ENCODE data around the gene FAM117B. TPM values are rescaled to one million over a fixed set of nuclear protein-coding genes. Genes with fewer than 3 reads are reported as not detected.

Gene FAM117B
- total and polyA plus RNA-seq, 7 donors = 3.6 to 8.9 (median 4.6) TPM

DNA sequence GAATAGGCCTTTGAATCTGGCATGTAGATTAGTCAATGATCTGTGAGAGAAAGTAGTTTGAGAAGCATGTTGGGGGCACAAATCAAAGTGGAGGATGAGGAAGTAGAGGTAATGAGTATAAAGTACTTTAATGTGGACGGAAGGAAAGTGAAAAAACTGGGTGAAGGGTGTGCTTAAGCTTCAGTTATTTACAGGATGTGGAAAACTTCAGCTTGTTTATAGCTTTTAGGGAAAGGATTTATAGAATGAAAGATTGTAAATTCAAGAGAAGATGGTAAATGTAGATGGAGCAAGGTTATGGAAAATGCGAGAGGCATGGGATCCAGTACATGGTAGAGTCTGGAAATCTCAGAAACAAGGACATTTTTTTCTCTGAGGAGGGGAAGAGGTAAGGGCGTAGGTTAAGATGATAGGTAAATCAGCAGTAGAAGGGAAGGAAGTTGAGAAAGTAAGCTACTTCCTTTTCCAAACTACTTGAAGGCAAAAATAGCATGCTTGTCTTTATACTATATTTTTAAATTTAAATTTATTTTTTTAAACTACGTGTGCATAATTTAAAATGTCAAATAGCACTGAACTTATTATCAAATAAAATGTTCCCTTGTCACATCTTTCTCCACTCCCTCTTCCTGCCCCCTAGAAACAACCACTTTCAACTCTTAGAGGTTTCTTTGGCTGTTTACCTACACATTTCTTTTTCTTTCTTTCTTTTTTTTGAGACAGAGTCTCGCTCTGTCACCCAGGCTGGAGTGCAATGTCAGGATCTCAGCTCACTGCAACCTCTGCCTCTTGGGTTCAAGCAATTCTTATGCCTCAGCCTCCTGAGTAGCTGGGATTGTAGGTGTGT lies 8.5 kb downstream of the FAM117B start:
- WGBS, 2 donors = 31 to 33% methylated on average over 5 of the region's 5 CpGs
- H3K9me3 ChIP-seq = no peaks in the 10 kb centered on the region
- H3K4me1 ChIP-seq = no peaks in the 10 kb centered on the region
- no peaks in the 10 kb centered on the region for H3K36me3 ChIP-seq
- no peak overlapping the region for H3K27ac ChIP-seq
- no peak for DNase-seq
- intact Hi-C loops (cut with DNase I) = no loop called here
- H3K4me3 ChIP-seq = no peak overlapping the region
- TF ChIP-seq EP300 (IDR thresholded peaks at IDR 0.05) (no peak), POLR2A (IDR thresholded peaks at IDR 0.05) (no peak)
- H3K27me3 ChIP-seq = no peaks in the 10 kb centered on the region

DNA sequence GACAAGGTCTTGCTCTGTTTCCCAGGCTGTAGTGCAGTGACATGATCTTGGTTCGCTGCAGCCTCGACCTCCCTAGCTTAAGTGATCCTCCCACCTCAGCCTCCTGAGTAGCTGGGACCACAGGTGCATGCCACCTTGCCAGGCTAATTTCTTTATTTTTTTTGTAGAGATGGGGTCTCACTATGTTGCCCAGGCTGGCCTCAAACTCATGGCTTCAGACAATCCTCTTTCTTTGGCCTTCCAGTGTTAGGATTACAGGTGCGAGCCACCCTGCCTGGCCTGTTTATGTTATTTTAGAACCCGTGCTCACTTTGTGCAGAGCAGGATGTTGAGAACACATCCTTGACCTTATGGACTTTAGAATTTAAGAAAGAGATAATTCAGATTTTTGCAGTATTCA lies 17.4 kb downstream of the FAM117B start:
- Histone ChIP-seq H3K36me3 (no peaks in the 10 kb centered on the region), H3K4me3 (no peak overlapping the region), H3K4me1 (no peaks in the 10 kb centered on the region), H3K27me3 (no peaks in the 10 kb centered on the region), H3K27ac (no peak overlapping the region), H3K9me3 (no peaks in the 10 kb centered on the region)
- intact Hi-C loops (cut with DNase I) = no loop called here
- no peak for TF ChIP-seq EP300 (IDR thresholded peaks at IDR 0.05)
- TF ChIP-seq POLR2A (IDR thresholded peaks at IDR 0.05) = no peak
- TF ChIP-seq, protein P1, sequence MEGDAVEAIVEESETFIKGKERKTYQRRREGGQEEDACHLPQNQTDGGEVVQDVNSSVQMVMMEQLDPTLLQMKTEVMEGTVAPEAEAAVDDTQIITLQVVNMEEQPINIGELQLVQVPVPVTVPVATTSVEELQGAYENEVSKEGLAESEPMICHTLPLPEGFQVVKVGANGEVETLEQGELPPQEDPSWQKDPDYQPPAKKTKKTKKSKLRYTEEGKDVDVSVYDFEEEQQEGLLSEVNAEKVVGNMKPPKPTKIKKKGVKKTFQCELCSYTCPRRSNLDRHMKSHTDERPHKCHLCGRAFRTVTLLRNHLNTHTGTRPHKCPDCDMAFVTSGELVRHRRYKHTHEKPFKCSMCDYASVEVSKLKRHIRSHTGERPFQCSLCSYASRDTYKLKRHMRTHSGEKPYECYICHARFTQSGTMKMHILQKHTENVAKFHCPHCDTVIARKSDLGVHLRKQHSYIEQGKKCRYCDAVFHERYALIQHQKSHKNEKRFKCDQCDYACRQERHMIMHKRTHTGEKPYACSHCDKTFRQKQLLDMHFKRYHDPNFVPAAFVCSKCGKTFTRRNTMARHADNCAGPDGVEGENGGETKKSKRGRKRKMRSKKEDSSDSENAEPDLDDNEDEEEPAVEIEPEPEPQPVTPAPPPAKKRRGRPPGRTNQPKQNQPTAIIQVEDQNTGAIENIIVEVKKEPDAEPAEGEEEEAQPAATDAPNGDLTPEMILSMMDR (IDR thresholded peaks at IDR 0.05) = no peak
- no peak for TF ChIP-seq POLR2AphosphoS5 (IDR thresholded peaks at IDR 0.05)
- 87 to 94% methylated on average over 4 of the region's 4 CpGs for WGBS, 2 donors
- DNase-seq = no peak

DNA sequence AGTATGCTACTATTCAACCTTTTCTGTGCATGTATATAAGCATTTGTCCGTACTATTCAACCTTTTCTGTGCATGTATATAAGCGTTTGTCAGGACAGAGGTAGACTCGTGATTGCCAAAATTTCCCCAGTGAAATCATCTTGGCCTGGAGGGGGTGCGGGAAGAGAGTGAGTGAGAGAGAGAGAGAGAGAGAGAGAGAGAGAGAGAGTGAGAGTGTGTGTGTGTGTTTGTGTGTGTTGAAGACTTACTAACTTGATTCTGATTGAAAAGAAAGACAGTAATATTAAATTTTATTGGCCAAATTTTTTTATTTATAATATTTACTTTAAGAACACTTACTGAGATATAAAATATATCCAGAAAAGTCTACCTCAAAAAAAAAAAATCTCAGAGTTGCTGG lies 19.1 kb downstream of the FAM117B start:
- Histone ChIP-seq H3K4me3 (no peak overlapping the region), H3K27ac (no peak overlapping the region), H3K9me3 (no peaks in the 10 kb centered on the region), H3K27me3 (no peaks in the 10 kb centered on the region), H3K36me3 (no peaks in the 10 kb centered on the region), H3K4me1 (no peaks in the 10 kb centered on the region)
- intact Hi-C loops (cut with DNase I) = no loop called here
- no peak for TF ChIP-seq POLR2AphosphoS5 (IDR thresholded peaks at IDR 0.05)
- no peak for DNase-seq
- WGBS, 2 donors = 86 to 87% methylated on average over 4 of the region's 4 CpGs

DNA sequence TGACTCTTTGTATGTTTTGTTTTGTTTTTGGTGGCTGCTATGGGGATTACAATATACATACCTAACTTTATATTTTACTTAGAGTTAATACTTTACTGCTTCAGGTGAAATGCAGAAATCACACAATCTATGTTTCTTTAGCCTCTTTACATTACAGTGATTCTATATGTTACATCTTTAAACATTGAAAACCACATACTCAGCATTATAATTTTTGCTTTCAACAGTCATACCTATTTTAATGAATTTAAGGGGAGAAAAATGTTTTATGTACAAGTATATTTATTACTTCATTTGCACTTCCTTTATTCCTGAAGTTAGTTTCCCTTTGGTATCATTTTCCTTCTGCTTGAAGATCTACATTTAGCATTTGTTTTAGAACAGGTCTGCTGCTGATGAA lies 23.1 kb downstream of the FAM117B start:
- DNase-seq = no peak
- Histone ChIP-seq H3K4me3 (no peak overlapping the region), H3K27me3 (no peaks in the 10 kb centered on the region), H3K36me3 (no peaks in the 10 kb centered on the region), H3K4me1 (no peaks in the 10 kb centered on the region), H3K27ac (no peak overlapping the region), H3K9me3 (no peaks in the 10 kb centered on the region)
- TF ChIP-seq EP300 (IDR thresholded peaks at IDR 0.05) = no peak
- TF ChIP-seq POLR2A (IDR thresholded peaks at IDR 0.05) = no peak
- TF ChIP-seq, protein P1 (IDR thresholded peaks at IDR 0.05) = no peak
- no peak for TF ChIP-seq POLR2AphosphoS5 (IDR thresholded peaks at IDR 0.05)
- intact Hi-C loops (cut with DNase I) = no loop called here

DNA sequence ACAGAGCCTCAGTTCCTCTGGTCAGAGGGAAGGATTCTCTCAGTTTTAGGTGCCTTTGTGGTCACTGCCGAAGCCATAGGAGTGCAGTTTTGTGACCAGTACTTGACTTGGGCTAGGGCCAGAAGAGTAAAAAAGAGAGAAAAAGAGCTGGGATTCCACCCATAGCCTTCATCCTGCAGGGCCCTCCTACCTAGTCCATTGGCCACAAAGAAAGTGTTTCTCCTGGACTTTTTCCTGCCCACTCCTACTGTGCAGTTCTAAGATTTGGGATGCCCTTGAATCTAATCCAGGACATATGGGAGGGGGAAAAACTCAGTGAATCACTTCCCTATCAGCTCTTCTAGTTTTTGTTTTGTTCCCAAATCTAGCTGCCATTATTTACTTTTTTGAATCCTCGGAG lies 26.0 kb downstream of the FAM117B start:
- no peak overlapping the region for H3K27ac ChIP-seq
- no peak for TF ChIP-seq EP300 (IDR thresholded peaks at IDR 0.05)
- TF ChIP-seq, protein P1 (IDR thresholded peaks at IDR 0.05) = no peak
- TF ChIP-seq POLR2AphosphoS5 (IDR thresholded peaks at IDR 0.05) = no peak
- intact Hi-C loops (cut with DNase I) = no loop called here

DNA sequence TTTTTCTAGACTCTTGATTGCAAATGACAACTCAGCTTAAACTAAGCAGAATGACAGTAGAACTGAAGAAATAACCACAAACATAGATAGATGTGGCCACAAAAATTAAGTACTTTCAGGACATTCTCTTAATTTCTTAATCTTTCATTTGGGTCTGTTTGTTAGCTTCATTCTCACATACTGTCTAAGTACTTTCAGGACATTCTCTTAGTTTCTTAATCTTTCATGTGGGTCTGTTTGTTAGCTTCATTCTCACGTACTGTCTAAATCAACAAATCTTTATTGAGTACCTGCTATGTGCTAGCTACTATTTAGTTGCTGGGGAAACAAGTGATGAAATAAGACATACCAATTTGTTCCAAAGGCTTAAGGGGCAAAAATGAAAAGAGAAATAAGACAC lies 35.1 kb downstream of the FAM117B start:
- intact Hi-C loops (cut with DNase I) = no loop called here
- TF ChIP-seq, protein P1 (IDR thresholded peaks at IDR 0.05) = no peak
- TF ChIP-seq POLR2AphosphoS5 (IDR thresholded peaks at IDR 0.05) (no peak), POLR2A (IDR thresholded peaks at IDR 0.05) (no peak), EP300 (IDR thresholded peaks at IDR 0.05) (no peak)
- Histone ChIP-seq H3K4me1 (peaks cover 0 to 13% (median 4%) of the 10 kb centered on the region in 4 donors), H3K27me3 (no peaks in the 10 kb centered on the region), H3K27ac (no peak overlapping the region), H3K36me3 (no peaks in the 10 kb centered on the region), H3K9me3 (no peaks in the 10 kb centered on the region), H3K4me3 (no peak overlapping the region)
- DNase-seq = no peak
- WGBS, 2 donors = 73 to 77% methylated on average over 1 of the region's 1 CpG

More for the DNA sequence above, 26.0 kb downstream of the FAM117B start:
- Histone ChIP-seq H3K27me3 (no peaks in the 10 kb centered on the region), H3K9me3 (no peaks in the 10 kb centered on the region), H3K36me3 (no peaks in the 10 kb centered on the region), H3K4me3 (no peak overlapping the region), H3K4me1 (no peaks in the 10 kb centered on the region)
- WGBS, 2 donors = 87 to 94% methylated on average over 2 of the region's 2 CpGs
- DNase-seq = no peak

All from sigmoid colon (tissue), 7 donors.